Fibroblast of the aortic adventitia (primary cell): ENCODE results near the gene SIAE. TPM values are rescaled to one million over a fixed set of nuclear protein-coding genes. Genes with fewer than 3 reads are reported as not detected.

ENCODE experiments used
- DNase-seq: peaks from one replicate; pipeline ENCODE4 v3.0.0-alpha.2; 2010; ENCODE audit warnings: low read depth
- H3K4me3 ChIP-seq: 2 replicates; pipeline ENCODE4 v1.5.1; 2011; ENCODE audit warnings: low read depth, mild to moderate bottlenecking, control low read depth, low read length, moderate library complexity
- total RNA-seq: library from RNA; depleted of rRNA; stranded (reverse); fragments of >200 nt; gene quantifications from 2 replicates; pipeline ENCODE4 v1.2.3, GENCODE V29; 2012; ENCODE audit warnings: low replicate concordance
- TF ChIP-seq, protein P1 (sequence below): IDR thresholded peaks from 2 replicates; pipeline ENCODE4 v1.5.1; 2011; ENCODE audit warnings: mild to moderate bottlenecking, low read length, control low read depth, inconsistent platforms; ENCODE audit not compliant: insufficient read depth

The SIAE gene, protein sequence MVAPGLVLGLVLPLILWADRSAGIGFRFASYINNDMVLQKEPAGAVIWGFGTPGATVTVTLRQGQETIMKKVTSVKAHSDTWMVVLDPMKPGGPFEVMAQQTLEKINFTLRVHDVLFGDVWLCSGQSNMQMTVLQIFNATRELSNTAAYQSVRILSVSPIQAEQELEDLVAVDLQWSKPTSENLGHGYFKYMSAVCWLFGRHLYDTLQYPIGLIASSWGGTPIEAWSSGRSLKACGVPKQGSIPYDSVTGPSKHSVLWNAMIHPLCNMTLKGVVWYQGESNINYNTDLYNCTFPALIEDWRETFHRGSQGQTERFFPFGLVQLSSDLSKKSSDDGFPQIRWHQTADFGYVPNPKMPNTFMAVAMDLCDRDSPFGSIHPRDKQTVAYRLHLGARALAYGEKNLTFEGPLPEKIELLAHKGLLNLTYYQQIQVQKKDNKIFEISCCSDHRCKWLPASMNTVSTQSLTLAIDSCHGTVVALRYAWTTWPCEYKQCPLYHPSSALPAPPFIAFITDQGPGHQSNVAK
- total RNA-seq: 14.6 and 15.1 TPM in 2 replicates

DNA sequence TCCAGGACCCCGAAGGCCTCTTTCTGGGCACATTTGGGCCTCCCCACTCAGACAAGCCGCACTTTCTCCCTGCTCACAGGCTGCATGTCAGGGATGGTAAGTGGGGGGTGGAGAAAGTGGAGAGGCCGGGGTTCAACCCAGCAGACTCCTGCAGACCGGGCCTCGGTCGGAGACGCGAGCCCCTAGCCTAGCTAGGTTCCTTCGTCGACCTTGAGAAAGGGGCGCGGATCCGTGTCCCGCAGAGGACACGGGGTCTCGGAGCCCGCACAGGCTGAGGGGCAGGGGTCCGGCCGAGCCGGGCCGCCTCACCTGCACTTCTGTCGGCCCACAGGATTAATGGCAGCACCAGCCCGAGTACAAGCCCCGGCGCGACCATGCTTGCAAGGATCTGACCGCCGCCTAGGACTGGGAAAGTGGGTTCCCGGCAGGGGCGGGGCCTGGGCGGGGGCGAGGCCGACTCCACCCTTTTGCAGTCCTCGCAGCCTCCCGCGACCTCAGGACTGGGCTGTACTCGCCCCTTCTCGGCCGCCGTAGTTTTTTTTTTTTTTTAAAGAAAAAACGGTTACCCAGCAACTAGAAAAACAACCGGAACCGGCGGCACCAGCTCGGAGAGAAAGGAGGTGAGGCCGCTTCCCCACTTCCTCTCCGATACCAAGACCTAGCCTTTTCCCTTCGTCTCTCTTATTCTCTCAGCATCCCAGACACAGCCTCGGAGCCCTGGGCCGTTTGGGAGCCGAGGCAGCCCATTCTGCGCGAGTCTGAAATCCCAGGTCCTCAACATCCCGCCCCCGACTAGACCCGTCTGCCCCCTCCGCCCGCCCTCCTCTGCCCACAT, at the start of gene SIAE, which contains the start of gene SPA17:
TSS of gene SIAE (minus strand) at position 407 of the 835 bp plus-strand sequence. CDS start at position 376, 31 bp downstream.
TSS of gene SPA17 (plus strand) at position 572 of the 835 bp plus-strand sequence. CDS start 1,361 bp downstream, outside the sequence.
- DNase-seq: peak; percentile 97
- TF ChIP-seq, protein P1, sequence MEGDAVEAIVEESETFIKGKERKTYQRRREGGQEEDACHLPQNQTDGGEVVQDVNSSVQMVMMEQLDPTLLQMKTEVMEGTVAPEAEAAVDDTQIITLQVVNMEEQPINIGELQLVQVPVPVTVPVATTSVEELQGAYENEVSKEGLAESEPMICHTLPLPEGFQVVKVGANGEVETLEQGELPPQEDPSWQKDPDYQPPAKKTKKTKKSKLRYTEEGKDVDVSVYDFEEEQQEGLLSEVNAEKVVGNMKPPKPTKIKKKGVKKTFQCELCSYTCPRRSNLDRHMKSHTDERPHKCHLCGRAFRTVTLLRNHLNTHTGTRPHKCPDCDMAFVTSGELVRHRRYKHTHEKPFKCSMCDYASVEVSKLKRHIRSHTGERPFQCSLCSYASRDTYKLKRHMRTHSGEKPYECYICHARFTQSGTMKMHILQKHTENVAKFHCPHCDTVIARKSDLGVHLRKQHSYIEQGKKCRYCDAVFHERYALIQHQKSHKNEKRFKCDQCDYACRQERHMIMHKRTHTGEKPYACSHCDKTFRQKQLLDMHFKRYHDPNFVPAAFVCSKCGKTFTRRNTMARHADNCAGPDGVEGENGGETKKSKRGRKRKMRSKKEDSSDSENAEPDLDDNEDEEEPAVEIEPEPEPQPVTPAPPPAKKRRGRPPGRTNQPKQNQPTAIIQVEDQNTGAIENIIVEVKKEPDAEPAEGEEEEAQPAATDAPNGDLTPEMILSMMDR: no peak
- H3K4me3 ChIP-seq: peak within 1 kb of the TSS; percentile 81

DNA sequence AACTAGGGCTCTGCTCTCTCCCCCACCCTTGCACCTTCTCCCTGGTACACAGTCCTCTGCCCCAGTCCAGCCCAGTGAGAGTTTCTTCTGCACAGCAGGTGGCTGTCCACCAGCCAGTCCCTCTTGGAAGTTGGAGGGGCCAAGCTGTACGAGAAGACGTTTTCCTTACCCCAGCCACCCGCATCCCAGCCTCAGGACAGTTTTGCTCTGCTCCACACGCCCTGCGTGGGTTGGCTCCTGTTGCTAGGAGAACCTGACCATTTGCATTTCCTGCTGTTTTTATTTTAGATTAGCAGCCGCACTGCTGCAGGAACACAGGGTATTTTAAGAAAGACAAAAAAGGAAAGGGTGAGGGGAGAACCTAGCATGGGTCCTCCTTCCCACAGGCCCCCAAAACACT, 48.6 kb upstream of the SIAE start:
- DNase-seq: no peak
- no peak overlapping the region for H3K4me3 ChIP-seq
- TF ChIP-seq, protein P1: no peak

DNA sequence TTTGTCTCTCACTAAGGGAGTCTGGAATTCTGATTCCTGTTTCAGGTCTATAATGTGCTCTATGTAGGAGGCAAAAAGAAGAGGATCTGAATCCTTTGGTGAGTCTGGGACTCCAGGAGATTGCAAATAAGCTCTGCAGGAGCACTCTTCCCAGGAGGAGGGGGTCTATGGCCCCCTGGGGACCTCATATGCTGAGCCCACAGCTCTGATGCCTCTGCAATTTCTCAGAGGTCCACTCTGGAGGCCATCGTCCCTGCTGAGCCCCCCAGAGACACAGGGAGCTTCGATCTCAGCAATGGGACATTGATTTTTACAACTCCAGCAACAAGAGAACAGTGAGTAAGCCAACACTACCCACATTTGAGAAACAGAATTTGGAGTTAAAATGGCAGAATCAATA, 46.0 kb upstream of the SIAE start:
- H3K4me3 ChIP-seq: no peak overlapping the region
- DNase-seq: no peak
- TF ChIP-seq, protein P1: no peak

DNA sequence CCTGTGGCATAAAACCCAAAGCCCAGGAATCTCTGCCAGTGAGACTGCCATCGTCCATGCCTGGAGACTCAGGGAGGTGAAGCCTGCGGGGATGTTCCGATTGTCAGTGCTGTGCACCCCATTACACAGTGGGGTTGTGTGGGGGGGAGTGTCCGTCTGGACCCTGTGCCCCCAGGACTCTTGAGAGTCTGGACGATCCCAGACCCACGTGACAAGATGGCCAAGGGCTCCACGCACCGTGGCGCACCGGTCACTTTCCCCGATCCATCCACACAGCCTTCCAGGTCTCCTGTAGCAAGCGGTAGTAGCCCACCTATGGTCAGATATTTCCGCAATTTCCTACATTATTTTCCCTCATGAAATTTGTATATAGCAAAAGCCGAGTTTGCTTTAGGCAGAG, 45.3 kb upstream of the SIAE start:
- TF ChIP-seq, protein P1: no peak
- DNase-seq: no peak
- no peak overlapping the region for H3K4me3 ChIP-seq

DNA sequence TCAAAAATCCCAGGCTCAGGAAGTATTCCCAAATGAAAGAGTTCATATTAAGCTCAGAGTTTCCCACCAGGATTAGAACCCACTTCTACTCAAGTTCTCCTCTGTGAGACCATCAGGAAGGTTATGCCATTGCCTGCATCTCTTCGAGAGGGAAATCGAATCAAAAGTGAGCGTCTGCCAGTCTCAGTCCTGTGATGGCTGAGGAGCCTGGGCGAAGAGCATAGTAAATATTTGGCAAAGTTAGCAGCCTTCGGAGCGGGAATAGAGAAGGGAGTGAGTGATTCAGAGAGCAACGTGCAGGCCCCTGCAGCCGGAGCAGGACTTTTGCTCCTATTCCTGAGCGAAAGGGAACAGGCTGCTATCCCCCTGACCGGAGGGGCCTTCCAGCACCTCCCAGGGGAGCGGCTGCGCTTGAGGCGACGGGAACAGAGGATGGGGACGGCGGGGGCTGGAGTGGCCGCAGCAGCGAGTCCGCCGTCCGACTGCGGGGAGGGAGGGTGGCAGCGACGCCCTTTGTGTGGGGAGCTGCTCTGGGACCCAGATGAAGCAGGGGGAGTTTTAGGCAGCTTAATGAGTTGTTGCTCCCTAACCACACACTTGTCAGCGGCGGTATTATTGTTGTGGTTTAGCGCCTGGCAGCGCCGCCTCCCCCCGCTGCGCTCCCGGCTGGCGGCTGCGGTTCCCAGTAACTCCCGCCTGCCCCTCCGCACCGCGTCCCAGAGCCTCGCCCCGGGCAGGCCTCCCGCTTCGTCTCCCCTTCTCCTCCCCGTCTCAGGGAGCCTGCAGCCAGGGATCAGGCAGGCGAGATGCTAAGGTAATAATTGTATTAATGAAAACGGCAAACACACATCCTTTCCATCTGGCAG, 44.5 kb upstream of the SIAE start:
- peak; percentile 41 for DNase-seq
- TF ChIP-seq, protein P1: no peak
- peak overlapping the region; percentile 54 for H3K4me3 ChIP-seq

DNA sequence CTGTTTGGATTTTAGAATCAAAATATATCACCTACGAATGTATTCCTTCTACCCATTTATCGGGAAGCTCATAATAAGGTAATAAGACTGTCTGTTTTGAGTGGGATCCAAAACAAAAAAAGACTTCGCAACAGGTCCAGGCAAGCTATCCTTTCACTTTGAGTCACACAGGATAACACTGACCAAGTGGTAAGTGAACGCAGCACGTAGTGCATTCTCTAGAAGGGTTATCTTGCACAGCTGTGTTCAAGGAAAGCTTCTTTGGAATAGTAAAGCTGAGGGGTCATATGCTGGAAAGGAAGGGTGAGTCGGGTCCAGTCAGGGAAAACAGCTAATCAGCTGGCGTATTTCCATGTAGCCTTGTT, 43.9 kb upstream of the SIAE start:
- peak; percentile 45 for DNase-seq
- H3K4me3 ChIP-seq: peak overlapping the region; percentile 54
- TF ChIP-seq, protein P1: no peak
